HCT116 (cell line): Measurements from ENCODE around the gene RFX1. TPM values are rescaled to one million over a fixed set of nuclear protein-coding genes. Genes with fewer than 3 reads are reported as not detected.

Source experiments
- ATAC-seq: fragments of 200-7000 bp; cut with Tn5 transposase; 2 replicates; pipeline ENCODE4 v1.9.1; 2020; ENCODE audit warnings: mild to moderate bottlenecking, moderate library complexity
- BruUV-seq: library from RNA; stranded (reverse); fragments of 400-500 nt; replicated peaks from 2 replicates; lab custom pipeline; 2021; lab: Mats Ljungman, UMichigan
- CTCF ChIA-PET: fragments of 300-600 bp; sonication (Branson Sonifier 250); formaldehyde crosslinking; loops from one replicate; lab custom pipeline; 2021; ENCODE audit warnings: antibody characterized with exemption; lab: Charles Lee
- POLR2A ChIA-PET: fragments of 300-600, 350-600 bp; sonication (Branson Sonifier 250); formaldehyde crosslinking; loops from one replicate; lab custom pipeline; 2021; ENCODE audit warnings: antibody characterized with exemption; lab: Charles Lee
- RAD21 ChIA-PET, 2 experiments: fragments of 300-600 bp; sonication (Branson Sonifier 250); formaldehyde crosslinking; loops; one replicate each; lab custom pipeline; 2023; ENCODE audit warnings: low total read pairs in 2 of 2; ENCODE audit not compliant: uncharacterized antibody in 2 of 2, unreplicated experiment in 2 of 2, low non-redundant PET in 1 of 2; lab: Charles Lee
- DNase-seq: peaks from one replicate; pipeline ENCODE4 v3.0.0-alpha.2; 2010; ENCODE audit warnings: low read depth, low spot score
- H2AFZ ChIP-seq: fragments of 200-600 bp; shearing (Covaris generic), sonication (generic); 2 replicates; pipeline ENCODE4 v1.6.1; 2017; ENCODE audit warnings: low read depth, mixed run types, mixed read lengths, antibody characterized with exemption, low read length; ENCODE audit not compliant: poor library complexity, severe bottlenecking
- H3K27ac ChIP-seq: 2 replicates; pipeline ENCODE4 v1.5.1; 2012; ENCODE audit warnings: low read depth, low read length
- H3K27me3 ChIP-seq: fragments of 200-600 bp; sonication (generic); 2 replicates; pipeline ENCODE4 v1.6.1; 2016; ENCODE audit warnings: mixed run types, low read length, mixed read lengths; ENCODE audit not compliant: insufficient read depth
- H3K36me3 ChIP-seq, 2 experiments: fragments of 200-500 bp in 1 of 2; fragments of 200-600 bp in 1 of 2; sonication (Bioruptor generic) in 1 of 2; sonication (generic) in 1 of 2; 2 replicates each; pipeline versions ENCODE4 v1.5.1 to v1.6.1; 2014 to 2016; ENCODE audit warnings: low read length in 2 of 2, inconsistent platforms in 1 of 2, mixed read lengths in 1 of 2, mixed run types in 1 of 2; ENCODE audit not compliant: insufficient read depth in 2 of 2, control insufficient read depth in 1 of 2
- H3K4me1 ChIP-seq, 2 experiments: fragments of 200-600 bp in 1 of 2; sonication (generic) in 1 of 2; 2 replicates each; pipeline versions ENCODE4 v1.5.1 to v1.6.1; 2012 to 2017; ENCODE audit warnings: low read length in 2 of 2, inconsistent platforms in 1 of 2, mild to moderate bottlenecking in 1 of 2, mixed read lengths in 1 of 2, mixed run types in 1 of 2, moderate library complexity in 1 of 2; ENCODE audit not compliant: insufficient read depth in 2 of 2, control insufficient read depth in 1 of 2
- H3K4me2 ChIP-seq: fragments of 200-600 bp; sonication (generic); 2 replicates; pipeline ENCODE4 v1.6.1; 2017; ENCODE audit warnings: mixed run types, low read length, mixed read lengths
- H3K4me3 ChIP-seq, 2 experiments: fragments of 200-600 bp in 1 of 2; sonication (generic) in 1 of 2; replicated peaks in 1 of 2; 2 replicates each; pipeline ENCODE4 v1.5.1; 2011 to 2016; ENCODE audit warnings: low read length in 2 of 2, control low read depth in 1 of 2, low read depth in 1 of 2, mild to moderate bottlenecking in 1 of 2, mixed read lengths in 1 of 2, mixed run types in 1 of 2
- H3K79me2 ChIP-seq: fragments of 200-600 bp; sonication (generic); 2 replicates; pipeline ENCODE4 v1.6.1; 2017; ENCODE audit warnings: mild to moderate bottlenecking, mixed run types, low read length, moderate library complexity, mixed read lengths; ENCODE audit not compliant: insufficient read depth
- H3K9ac ChIP-seq: fragments of 200-600 bp; sonication (generic); 2 replicates; pipeline ENCODE4 v1.6.1; 2016; ENCODE audit warnings: low read length, mixed read lengths
- H3K9me2 ChIP-seq: fragments of 200-600 bp; sonication (generic), shearing (Covaris generic); 2 replicates; pipeline ENCODE4 v1.6.1; 2017; ENCODE audit warnings: mixed run types, mild to moderate bottlenecking, moderate library complexity; ENCODE audit not compliant: insufficient read depth
- H3K9me3 ChIP-seq, 2 experiments: fragments of 200-500 bp in 1 of 2; fragments of 200-600 bp in 1 of 2; sonication (Bioruptor generic) in 1 of 2; sonication (generic) in 1 of 2; 2 replicates each; pipeline ENCODE4 v1.6.1; 2014 to 2017; ENCODE audit warnings: low read length in 2 of 2, mixed read lengths in 2 of 2, inconsistent platforms in 1 of 2, low read depth in 1 of 2, mild to moderate bottlenecking in 1 of 2, mixed run types in 1 of 2, moderate library complexity in 1 of 2; ENCODE audit not compliant: control insufficient read depth in 1 of 2, insufficient read depth in 1 of 2
- H4K20me1 ChIP-seq: fragments of 200-600 bp; sonication (generic), shearing (Covaris generic); 2 replicates; pipeline ENCODE4 v1.6.1; 2017; ENCODE audit warnings: mixed run types, mild to moderate bottlenecking, moderate library complexity; ENCODE audit not compliant: insufficient read depth
- CBX3 ChIP-seq: IDR thresholded peaks from 2 replicates; pipeline ENCODE4 v1.6.1; 2012; ENCODE audit warnings: low read depth
- CEBPB ChIP-seq: IDR thresholded peaks from 2 replicates; pipeline ENCODE4 v1.6.1; 2012; ENCODE audit warnings: low read depth
- CTCF ChIP-seq, 3 experiments: fragments of 200-600 bp in 1 of 3; sonication (generic) in 1 of 3; IDR thresholded peaks in 2 of 3; conservative IDR thresholded peaks in 1 of 3; 2 replicates each; pipeline ENCODE4 v1.5.1; 2012 to 2017; ENCODE audit warnings: low read depth in 2 of 3, low read length in 2 of 3, antibody characterized with exemption in 1 of 3, borderline replicate concordance in 1 of 3, control low read depth in 1 of 3, mild to moderate bottlenecking in 1 of 3, mixed read lengths in 1 of 3, mixed run types in 1 of 3, moderate library complexity in 1 of 3; ENCODE audit not compliant: insufficient read depth in 1 of 3
- ELF1 ChIP-seq: IDR thresholded peaks from 2 replicates; pipeline ENCODE4 v1.6.1; 2012; ENCODE audit warnings: low read depth, borderline replicate concordance
- EZH2 ChIP-seq: fragments of 200-600 bp; sonication (generic); IDR thresholded peaks from 2 replicates; pipeline ENCODE4 v1.6.1; 2017; ENCODE audit warnings: antibody characterized with exemption, mixed run types
- EZH2phosphoT487 ChIP-seq: fragments of 200-600 bp; IDR thresholded peaks from 2 replicates; pipeline ENCODE4 v1.6.1; 2018; ENCODE audit warnings: antibody characterized with exemption, borderline replicate concordance
- FOSL1 ChIP-seq: IDR thresholded peaks from 2 replicates; pipeline ENCODE4 v1.6.1; 2012; ENCODE audit warnings: low read depth
- POLR2A ChIP-seq: IDR thresholded peaks from 2 replicates; pipeline ENCODE4 v1.7.0; 2011; ENCODE audit warnings: borderline replicate concordance; ENCODE audit not compliant: insufficient read depth, insufficient read length; ENCODE audit errors: extremely low read depth
- POLR2AphosphoS5 ChIP-seq: IDR thresholded peaks from 2 replicates; pipeline ENCODE4 v1.6.1; 2011; ENCODE audit warnings: mild to moderate bottlenecking, low read depth, low read length, moderate library complexity
- REST ChIP-seq: IDR thresholded peaks from 2 replicates; pipeline ENCODE4 v1.6.1; 2012; ENCODE audit warnings: low read depth
- SIN3A ChIP-seq: IDR thresholded peaks from 2 replicates; pipeline ENCODE4 v1.6.1; 2012; ENCODE audit warnings: low read depth
- SP1 ChIP-seq: IDR thresholded peaks from 2 replicates; pipeline ENCODE4 v1.6.1; 2012; ENCODE audit warnings: low read depth
- YY1 ChIP-seq: IDR thresholded peaks from 2 replicates; pipeline ENCODE4 v1.6.1; 2011; ENCODE audit warnings: low read length, low read depth, moderate library complexity, mild to moderate bottlenecking; ENCODE audit not compliant: insufficient replicate concordance; ENCODE audit errors: extremely low read depth
- ZBTB33 ChIP-seq: IDR thresholded peaks from 2 replicates; pipeline ENCODE4 v1.6.1; 2011; ENCODE audit warnings: mild to moderate bottlenecking, low read length, moderate library complexity; ENCODE audit not compliant: insufficient replicate concordance; ENCODE audit errors: extremely low read depth
- ZFX ChIP-seq: fragments of 450-650 bp; IDR thresholded peaks from 2 replicates; pipeline ENCODE4 v1.6.1; 2017
- intact Hi-C: fragments of 100-400 bp; cut with micrococcal nuclease; formaldehyde crosslinking; loops from 2 replicates; pipeline ENCODE4 v1.10.0; 2022
- total RNA-seq: library from RNA; stranded (reverse); gene quantifications from one replicate; pipeline ENCODE4 v1.2.1, GENCODE V29; 2021; ENCODE audit not compliant: unreplicated experiment

Gene RFX1
- total RNA-seq, 1 experiment from 2014 or later, result 16.3 TPM

- Histone ChIP-seq H2AFZ (no peak overlapping the region), H3K4me3 (no peak overlapping the region), H3K79me2 (no peaks in the 10 kb centered on the region), H3K4me2 (no peak overlapping the region), H3K27me3 (no peaks in the 10 kb centered on the region), H3K9ac (no peak overlapping the region), H4K20me1 (no peaks in the 10 kb centered on the region), H3K9me2 (no peaks in the 10 kb centered on the region), H3K4me1 (no peaks in the 10 kb centered on the region), H3K36me3 (peaks cover 0 to 4% of the 10 kb centered on the region in 2 experiments; a peak in 3 of 4 replicates), H3K27ac (no peak overlapping the region), H3K9me3 (no peaks in the 10 kb centered on the region)
- no peak for ATAC-seq
- POLR2A ChIA-PET, result no interaction called here
- intact Hi-C loops, result no loop called here
- RAD21 ChIA-PET, result no interaction called here
- no TSS peak for BruUV-seq
- DNase-seq, result no peak
- CTCF ChIA-PET, result no interaction called here
- no peak for TF ChIP-seq YY1
- TF ChIP-seq CBX3, result no peak
- TF ChIP-seq SP1, result no peak
- no peak for TF ChIP-seq REST
- no peak for TF ChIP-seq ZBTB33
- no peak for TF ChIP-seq FOSL1
- no peak for TF ChIP-seq POLR2AphosphoS5
- no peak for TF ChIP-seq EZH2
- no peak for TF ChIP-seq CTCF (IDR thresholded peaks at IDR 0.05 in 2 of 3, conservative IDR thresholded peaks at IDR 0.05 in 1 of 3; ENCODE audit: borderline replicate concordance in 1 of 3, insufficient read depth in 1 of 3, low read depth in 2 of 3, low read length in 2 of 3)
- TF ChIP-seq EZH2phosphoT487, result no peak
- no peak for TF ChIP-seq CEBPB
- no peak for TF ChIP-seq ELF1
- no peak for TF ChIP-seq ZFX
- TF ChIP-seq POLR2A, result no peak
- TF ChIP-seq SIN3A, result no peak
Measured at GRCh38 chr19:13965926-13966683, 40.0 kb downstream of the RFX1 start.
